Nephron (organoid): Measurements from ENCODE around the gene TP63.

Source experiments
- H3K27ac Mint-ChIP-seq, 3 experiments: 2 replicates each; pipeline ENCODE4 v1.8.0; 2020; ENCODE audit warnings: mixed read lengths in 3 of 3, mild to moderate bottlenecking in 2 of 3, moderate library complexity in 1 of 3
- H3K27me3 Mint-ChIP-seq: 2 replicates; pipeline ENCODE4 v1.8.0; 2021; ENCODE audit warnings: low read depth, mild to moderate bottlenecking, moderate library complexity, mixed read lengths
- H3K36me3 Mint-ChIP-seq: 2 replicates; pipeline ENCODE4 v1.8.0; 2020; ENCODE audit warnings: low read depth, mixed read lengths
- H3K4me1 Mint-ChIP-seq: 2 replicates; pipeline ENCODE4 v1.8.0; 2020; ENCODE audit warnings: mixed read lengths
- H3K4me3 Mint-ChIP-seq, 3 experiments: 2 replicates each; pipeline ENCODE4 v1.8.0; 2020; ENCODE audit warnings: mild to moderate bottlenecking in 3 of 3, mixed read lengths in 3 of 3, moderate library complexity in 2 of 3
- H3K9me3 Mint-ChIP-seq: 2 replicates; pipeline ENCODE4 v1.8.0; 2020; ENCODE audit warnings: mixed read lengths
- CTCF ChIP-seq, 3 experiments: fragments of 200-600 bp; sonication (generic); IDR thresholded peaks; one replicate each; pipeline ENCODE4 v1.5.0; 2021; ENCODE audit warnings: antibody characterized with exemption in 3 of 3; ENCODE audit not compliant: unreplicated experiment in 3 of 3

TP63 gene

GRCh38 chr3:189902230-189903186 is 271.3 kb downstream of the TP63 start:
- Mint-ChIP-seq H3K27ac (no peak overlapping the region), H3K4me3 (no peak overlapping the region), H3K36me3 (no peaks in the 10 kb centered on the region), H3K9me3 (no peaks in the 10 kb centered on the region), H3K27me3 (no peaks in the 10 kb centered on the region), H3K4me1 (no peaks in the 10 kb centered on the region)
- TF ChIP-seq CTCF (IDR thresholded peaks at IDR 0.05; ENCODE audit: unreplicated experiment in 3 of 3), result no peak

GRCh38 chr3:189903562-189904250 is 272.5 kb downstream of the TP63 start:
- H3K27me3 Mint-ChIP-seq, result no peaks in the 10 kb centered on the region
- H3K9me3 Mint-ChIP-seq, result no peaks in the 10 kb centered on the region

GRCh38 chr3:189907803-189908202 is 276.6 kb downstream of the TP63 start:
- Mint-ChIP-seq H3K4me3 (no peak overlapping the region), H3K27ac (peak overlapping the region in 1 of 3 experiments; percentile 6), H3K4me1 (no peaks in the 10 kb centered on the region), H3K27me3 (no peaks in the 10 kb centered on the region), H3K36me3 (no peaks in the 10 kb centered on the region), H3K9me3 (no peaks in the 10 kb centered on the region)
- TF ChIP-seq CTCF (IDR thresholded peaks at IDR 0.05; ENCODE audit: unreplicated experiment in 3 of 3), result no peak

More at GRCh38 chr3:189903562-189904250, 272.5 kb downstream of the TP63 start:
- no peaks in the 10 kb centered on the region for H3K36me3 Mint-ChIP-seq
- no peaks in the 10 kb centered on the region for H3K4me1 Mint-ChIP-seq
- H3K4me3 Mint-ChIP-seq, result no peak overlapping the region
- H3K27ac Mint-ChIP-seq, result no peak overlapping the region
- no peak for TF ChIP-seq CTCF (IDR thresholded peaks at IDR 0.05; ENCODE audit: unreplicated experiment in 3 of 3)

- Mint-ChIP-seq H3K4me3 (no peak overlapping the region), H3K27ac (no peak overlapping the region), H3K36me3 (no peaks in the 10 kb centered on the region), H3K4me1 (no peaks in the 10 kb centered on the region), H3K9me3 (no peaks in the 10 kb centered on the region), H3K27me3 (no peaks in the 10 kb centered on the region)
- no peak for TF ChIP-seq CTCF (IDR thresholded peaks at IDR 0.05; ENCODE audit: unreplicated experiment in 3 of 3)
These were observed 277.5 kb downstream of the TP63 start for GRCh38 chr3:189908646-189909045.

- no peaks in the 10 kb centered on the region for H3K36me3 Mint-ChIP-seq
- H3K27ac Mint-ChIP-seq, result no peak overlapping the region
- no peaks in the 10 kb centered on the region for H3K27me3 Mint-ChIP-seq
- H3K4me1 Mint-ChIP-seq, result no peaks in the 10 kb centered on the region
- H3K9me3 Mint-ChIP-seq, result no peaks in the 10 kb centered on the region
- no peak overlapping the region for H3K4me3 Mint-ChIP-seq
- TF ChIP-seq CTCF (IDR thresholded peaks at IDR 0.05; ENCODE audit: unreplicated experiment in 3 of 3), result no peak
These were observed 277.9 kb downstream of the TP63 start for GRCh38 chr3:189909139-189909538.
